ENCODE measurements around the gene MATN1. TPM values are rescaled to one million over a fixed set of nuclear protein-coding genes. Genes with fewer than 3 reads are reported as not detected.

The MATN1 gene
- total and polyA plus RNA-seq, 2 experiments from 2014 or later: 0.47 to 3.7 TPM

DNA sequence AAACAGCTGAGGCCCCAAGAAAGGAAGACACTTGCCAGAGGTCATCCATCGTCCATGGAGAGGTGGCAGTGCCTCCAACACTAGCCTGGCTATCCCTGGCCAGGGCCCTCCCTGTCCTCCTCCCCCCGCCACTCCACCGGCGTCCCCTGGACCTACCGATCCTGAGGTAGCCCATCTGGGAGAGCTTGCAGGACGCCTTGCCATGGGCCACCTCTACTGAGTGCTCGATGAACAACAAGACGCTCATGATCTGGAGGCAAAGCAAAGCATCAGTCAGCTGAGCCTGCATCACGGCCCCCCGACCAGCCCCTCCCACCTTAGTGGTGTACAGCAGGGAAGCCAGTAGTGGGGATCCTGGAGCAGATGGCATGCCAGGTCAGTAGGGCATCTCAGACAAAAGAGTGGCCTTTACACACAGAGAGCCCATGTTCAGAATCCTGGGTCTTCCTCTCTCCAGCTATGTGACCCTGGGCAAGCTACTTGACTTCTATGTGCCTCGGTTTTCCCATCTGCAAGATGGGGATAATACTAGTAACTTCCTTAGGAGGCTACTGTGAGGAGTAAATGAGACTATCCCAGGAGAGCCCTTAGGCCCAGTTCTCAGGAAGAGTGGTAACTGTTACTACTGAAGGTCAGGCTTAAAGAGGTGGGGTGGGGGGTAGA lies 19.0 kb upstream of the MATN1 start:
- Histone ChIP-seq H4K20me1 (ENCODE audit: insufficient read depth, poor library complexity, severe bottlenecking) (no peaks in the 10 kb centered on the region), H2AFZ (no peak overlapping the region), H3K9me3 (ENCODE audit: low read depth) (no peaks in the 10 kb centered on the region), H3K27me3 (no peaks in the 10 kb centered on the region), H3K79me2 (no peaks in the 10 kb centered on the region), H3K27ac (no peak overlapping the region), H3K36me3 (replicated peaks; ENCODE audit: insufficient read depth, low read depth) (no peaks in the 10 kb centered on the region), H3K4me2 (no peak overlapping the region), H3K4me3 (no peak overlapping the region), H3K9me2 (replicated peaks; ENCODE audit: insufficient read depth) (no peaks in the 10 kb centered on the region), H3K4me1 (ENCODE audit: insufficient read depth) (peaks cover 17% of the 10 kb centered on the region)
- no peak for DNase-seq (ENCODE audit: low spot score)
- TF ChIP-seq EZH2phosphoT487 (IDR thresholded peaks at IDR 0.05; ENCODE audit: low read depth, severe bottlenecking, unreplicated experiment): no peak
- TF ChIP-seq, protein P1, sequence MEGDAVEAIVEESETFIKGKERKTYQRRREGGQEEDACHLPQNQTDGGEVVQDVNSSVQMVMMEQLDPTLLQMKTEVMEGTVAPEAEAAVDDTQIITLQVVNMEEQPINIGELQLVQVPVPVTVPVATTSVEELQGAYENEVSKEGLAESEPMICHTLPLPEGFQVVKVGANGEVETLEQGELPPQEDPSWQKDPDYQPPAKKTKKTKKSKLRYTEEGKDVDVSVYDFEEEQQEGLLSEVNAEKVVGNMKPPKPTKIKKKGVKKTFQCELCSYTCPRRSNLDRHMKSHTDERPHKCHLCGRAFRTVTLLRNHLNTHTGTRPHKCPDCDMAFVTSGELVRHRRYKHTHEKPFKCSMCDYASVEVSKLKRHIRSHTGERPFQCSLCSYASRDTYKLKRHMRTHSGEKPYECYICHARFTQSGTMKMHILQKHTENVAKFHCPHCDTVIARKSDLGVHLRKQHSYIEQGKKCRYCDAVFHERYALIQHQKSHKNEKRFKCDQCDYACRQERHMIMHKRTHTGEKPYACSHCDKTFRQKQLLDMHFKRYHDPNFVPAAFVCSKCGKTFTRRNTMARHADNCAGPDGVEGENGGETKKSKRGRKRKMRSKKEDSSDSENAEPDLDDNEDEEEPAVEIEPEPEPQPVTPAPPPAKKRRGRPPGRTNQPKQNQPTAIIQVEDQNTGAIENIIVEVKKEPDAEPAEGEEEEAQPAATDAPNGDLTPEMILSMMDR (IDR thresholded peaks at IDR 0.05; ENCODE audit: poor library complexity): no peak
- no peak for TF ChIP-seq EZH2 (IDR thresholded peaks at IDR 0.05; ENCODE audit: borderline replicate concordance)
- 91% methylated on average over 11 of the region's 11 CpGs for WGBS (ENCODE audit: low lambda C conversion rate, missing lambda C conversion rate)

DNA sequence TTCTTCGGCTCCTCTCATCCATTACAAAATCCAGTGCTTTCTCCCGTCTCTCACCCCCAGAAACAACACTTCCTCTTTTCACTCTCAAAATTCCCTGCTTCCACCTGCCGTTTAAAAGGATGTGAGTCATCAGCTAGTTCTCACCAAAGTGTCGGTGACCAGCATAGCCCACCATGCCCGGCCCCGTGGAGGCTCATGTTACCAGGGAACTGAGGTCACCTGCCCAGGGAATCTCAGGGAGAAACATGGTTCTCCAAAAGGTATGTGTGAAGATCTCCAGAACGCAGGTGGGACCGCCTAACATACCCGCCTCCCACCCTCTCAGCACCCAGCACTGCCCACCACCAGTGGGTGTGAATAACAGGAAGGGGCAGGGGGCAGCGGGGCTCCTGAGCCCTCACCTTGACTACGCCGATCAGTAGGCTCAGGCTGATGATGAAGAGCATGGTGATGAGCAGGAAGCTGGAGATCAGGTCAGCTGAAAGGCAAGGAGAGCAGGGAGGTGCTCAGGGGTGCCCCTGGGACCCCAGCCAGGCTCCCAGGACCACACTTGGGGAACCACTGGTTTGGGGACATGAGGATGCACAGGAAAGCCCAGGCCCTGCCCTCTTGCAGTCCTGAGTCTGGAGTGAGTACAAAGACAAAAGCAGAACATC lies 18.0 kb upstream of the MATN1 start:
- Histone ChIP-seq H3K27me3 (no peaks in the 10 kb centered on the region), H3K36me3 (replicated peaks; ENCODE audit: insufficient read depth, low read depth) (no peaks in the 10 kb centered on the region), H3K4me1 (ENCODE audit: insufficient read depth) (peaks cover 16% of the 10 kb centered on the region), H3K4me2 (no peak overlapping the region), H3K27ac (no peak overlapping the region), H3K9me2 (replicated peaks; ENCODE audit: insufficient read depth) (no peaks in the 10 kb centered on the region), H3K79me2 (no peaks in the 10 kb centered on the region), H3K9me3 (ENCODE audit: low read depth) (no peaks in the 10 kb centered on the region), H3K4me3 (no peak overlapping the region), H4K20me1 (ENCODE audit: insufficient read depth, poor library complexity, severe bottlenecking) (no peaks in the 10 kb centered on the region), H2AFZ (no peak overlapping the region)
- no peak for TF ChIP-seq EZH2phosphoT487 (IDR thresholded peaks at IDR 0.05; ENCODE audit: low read depth, severe bottlenecking, unreplicated experiment)
- TF ChIP-seq EZH2 (IDR thresholded peaks at IDR 0.05; ENCODE audit: borderline replicate concordance): no peak
- TF ChIP-seq, protein P1 (IDR thresholded peaks at IDR 0.05; ENCODE audit: poor library complexity): no peak
- 63% methylated on average over 12 of the region's 12 CpGs for WGBS (ENCODE audit: low lambda C conversion rate, missing lambda C conversion rate)
- no peak for DNase-seq (ENCODE audit: low spot score)

DNA sequence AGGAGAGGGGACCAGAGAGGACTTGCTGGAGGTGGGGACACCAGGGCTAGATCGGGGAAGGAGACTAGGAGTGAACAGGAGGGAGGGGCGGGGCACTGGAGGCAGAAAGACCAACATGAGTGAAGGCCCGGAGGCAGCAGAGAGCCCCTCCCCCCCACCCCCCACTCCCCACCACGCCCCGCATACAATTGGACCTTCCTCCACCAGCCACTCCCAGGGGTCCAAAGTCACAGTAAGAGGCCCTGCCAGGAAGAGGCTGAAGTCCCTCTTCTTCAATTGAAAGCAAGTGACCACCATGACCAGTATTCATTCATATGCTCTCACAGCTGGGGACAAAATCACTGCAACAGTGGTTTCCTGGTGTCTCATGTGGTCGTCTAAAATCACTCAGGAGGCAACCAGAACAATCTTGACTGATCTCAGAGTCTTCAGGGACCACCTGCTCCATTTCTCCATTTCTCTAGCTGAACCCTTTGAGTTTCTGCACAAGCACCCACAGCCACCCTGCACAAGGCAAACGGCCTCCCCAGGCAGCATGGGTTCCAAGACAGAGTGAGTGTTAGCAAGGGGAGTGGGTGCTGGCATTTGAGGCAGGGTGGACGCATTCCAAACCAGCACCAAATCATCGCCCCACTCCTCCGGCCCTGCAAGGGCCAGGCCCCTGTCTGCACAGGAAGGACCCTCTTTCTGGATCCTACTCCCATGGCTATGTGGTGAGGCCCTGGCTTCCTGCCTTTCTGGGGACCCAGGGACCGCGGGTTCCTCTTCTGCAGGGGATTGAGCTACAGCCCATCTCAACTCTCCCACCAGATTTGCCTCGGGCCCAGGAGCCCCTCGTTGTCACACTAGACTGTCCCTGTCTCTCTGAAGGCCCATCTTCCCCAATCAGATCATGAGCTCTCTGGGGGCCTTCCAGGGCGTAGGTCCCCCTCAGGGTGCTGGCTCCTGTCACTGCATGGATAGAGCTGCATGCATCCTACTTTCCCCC lies 17.2 kb upstream of the MATN1 start:
- peak; percentile 45 for DNase-seq (ENCODE audit: low spot score)
- H2AFZ ChIP-seq: no peak overlapping the region
- no peaks in the 10 kb centered on the region for H3K9me2 ChIP-seq (replicated peaks; ENCODE audit: insufficient read depth)
- no peaks in the 10 kb centered on the region for H4K20me1 ChIP-seq (ENCODE audit: insufficient read depth, poor library complexity, severe bottlenecking)
- 85% methylated on average over 11 of the region's 15 CpGs for WGBS (ENCODE audit: low lambda C conversion rate, missing lambda C conversion rate)
- no peaks in the 10 kb centered on the region for H3K79me2 ChIP-seq
- peaks cover 7% of the 10 kb centered on the region for H3K4me1 ChIP-seq (ENCODE audit: insufficient read depth)
- H3K9me3 ChIP-seq (ENCODE audit: low read depth): no peaks in the 10 kb centered on the region
- H3K36me3 ChIP-seq (replicated peaks; ENCODE audit: insufficient read depth, low read depth): no peaks in the 10 kb centered on the region
- H3K4me3 ChIP-seq: no peak overlapping the region
- TF ChIP-seq EZH2 (IDR thresholded peaks at IDR 0.05; ENCODE audit: borderline replicate concordance) (no peak), EZH2phosphoT487 (IDR thresholded peaks at IDR 0.05; ENCODE audit: low read depth, severe bottlenecking, unreplicated experiment) (no peak)
- TF ChIP-seq, protein P1 (IDR thresholded peaks at IDR 0.05; ENCODE audit: poor library complexity): no peak
- peak overlapping the region; percentile 55 for H3K27ac ChIP-seq
- no peak overlapping the region for H3K4me2 ChIP-seq
- H3K27me3 ChIP-seq: no peaks in the 10 kb centered on the region
